ENCODE measurements around the gene FTCD. TPM values are rescaled to one million over a fixed set of nuclear protein-coding genes. Genes with fewer than 3 reads are reported as not detected.

Gene FTCD
- total and polyA plus RNA-seq, 2 experiments from 2014 or later, result not detected

GRCh38 chr21:46131588-46131837, 23.9 kb downstream of the FTCD start:
- no peaks in the 10 kb centered on the region for H3K27me3 ChIP-seq (replicated peaks; ENCODE audit: insufficient read depth)
- no peaks in the 10 kb centered on the region for H4K20me1 ChIP-seq (ENCODE audit: insufficient read depth)
- no peak overlapping the region for H3K4me3 ChIP-seq
- no peak overlapping the region for H3K4me2 ChIP-seq (ENCODE audit: unreplicated experiment)
- H3K9me2 ChIP-seq (ENCODE audit: insufficient read depth), result no peaks in the 10 kb centered on the region
- no peak overlapping the region for H3K9ac ChIP-seq
- H2AFZ ChIP-seq, result no peak overlapping the region
- in situ Hi-C loops (cut with MboI), result no loop called here
- WGBS, 2 experiments (ENCODE audit: low coverage in 1 of 2, low lambda C conversion rate in 2 of 2, missing lambda C conversion rate in 2 of 2), result 88 to 94% methylated on average over 4 of the region's 4 CpGs
- H3K36me3 ChIP-seq (ENCODE audit: low read depth), result peaks cover 5% of the 10 kb centered on the region; the same call in 1 of the 2 replicates
- no peaks in the 10 kb centered on the region for H3K9me3 ChIP-seq (ENCODE audit: low read depth)
- no peaks in the 10 kb centered on the region for H3K79me2 ChIP-seq (ENCODE audit: insufficient read depth)
- no peak overlapping the region for H3K27ac ChIP-seq
- DNase-seq, result peak; percentile 20
- no peak for TF ChIP-seq EZH2 (IDR thresholded peaks at IDR 0.05; ENCODE audit: insufficient read depth, poor library complexity, severe bottlenecking)
- TF ChIP-seq EZH2phosphoT487 (IDR thresholded peaks at IDR 0.05; ENCODE audit: insufficient read depth, low read depth), result no peak
- peaks cover 60% of the 10 kb centered on the region for H3F3A ChIP-seq (ENCODE audit: insufficient read depth)
- H3K4me1 ChIP-seq (ENCODE audit: insufficient read depth), result no peaks in the 10 kb centered on the region

DNA sequence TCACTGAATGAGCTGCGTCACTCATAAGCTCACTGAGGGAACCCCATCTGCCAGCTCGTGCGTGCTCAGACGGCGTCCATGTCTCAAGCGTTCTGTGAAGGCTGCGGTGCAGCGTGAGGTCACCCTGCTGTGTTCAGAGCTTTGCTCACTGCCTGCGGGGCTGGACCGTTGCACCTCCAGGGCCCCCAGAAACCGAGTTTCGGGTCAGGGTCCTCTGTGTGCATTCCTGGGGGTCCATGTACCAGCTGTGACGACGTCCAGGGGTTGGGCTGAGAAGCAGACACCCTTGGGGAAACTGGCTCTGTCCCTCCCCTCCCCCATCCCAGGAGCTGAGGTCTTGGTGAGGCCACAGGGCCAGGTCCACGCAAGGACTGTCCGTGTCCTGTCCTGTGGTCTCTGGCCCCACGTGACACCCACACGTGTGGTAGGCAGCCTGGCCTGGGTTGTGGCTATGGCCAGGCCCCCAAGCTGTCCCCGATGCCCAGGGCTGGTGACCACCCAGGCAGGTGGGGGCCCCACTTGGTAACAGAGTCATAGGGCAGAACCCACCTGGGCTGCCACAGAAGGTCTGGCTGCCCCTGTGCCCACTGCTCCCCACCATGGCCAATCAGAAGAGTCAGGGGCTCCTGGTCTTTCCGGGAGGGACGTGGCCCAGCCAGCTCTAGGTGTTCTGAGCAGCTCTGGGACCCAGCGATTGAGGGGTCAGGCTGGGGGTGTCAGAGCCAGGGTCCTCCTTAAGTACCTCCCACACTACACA, 24.4 kb downstream of the FTCD start:
- Histone ChIP-seq H3K27ac (no peak overlapping the region), H2AFZ (no peak overlapping the region), H3F3A (ENCODE audit: insufficient read depth) (peaks cover 57% of the 10 kb centered on the region), H3K79me2 (ENCODE audit: insufficient read depth) (no peaks in the 10 kb centered on the region), H3K9me2 (ENCODE audit: insufficient read depth) (no peaks in the 10 kb centered on the region), H3K4me1 (ENCODE audit: insufficient read depth) (no peaks in the 10 kb centered on the region), H3K9ac (no peak overlapping the region), H3K36me3 (ENCODE audit: low read depth) (peaks cover 10% of the 10 kb centered on the region; the same call in 1 of the 2 replicates), H3K4me2 (ENCODE audit: unreplicated experiment) (no peak overlapping the region), H3K27me3 (replicated peaks; ENCODE audit: insufficient read depth) (no peaks in the 10 kb centered on the region), H3K4me3 (no peak overlapping the region), H3K9me3 (ENCODE audit: low read depth) (no peaks in the 10 kb centered on the region), H4K20me1 (ENCODE audit: insufficient read depth) (no peaks in the 10 kb centered on the region)
- in situ Hi-C loops (cut with MboI), result no loop called here
- DNase-seq, result peak; percentile 41
- 59 to 65% methylated on average over 20 to 22 of the region's 22 CpGs for WGBS, 2 experiments (ENCODE audit: low coverage in 1 of 2, low lambda C conversion rate in 2 of 2, missing lambda C conversion rate in 2 of 2)
- TF ChIP-seq EZH2phosphoT487 (IDR thresholded peaks at IDR 0.05; ENCODE audit: insufficient read depth, low read depth) (no peak), EZH2 (IDR thresholded peaks at IDR 0.05; ENCODE audit: insufficient read depth, poor library complexity, severe bottlenecking) (no peak)

DNA sequence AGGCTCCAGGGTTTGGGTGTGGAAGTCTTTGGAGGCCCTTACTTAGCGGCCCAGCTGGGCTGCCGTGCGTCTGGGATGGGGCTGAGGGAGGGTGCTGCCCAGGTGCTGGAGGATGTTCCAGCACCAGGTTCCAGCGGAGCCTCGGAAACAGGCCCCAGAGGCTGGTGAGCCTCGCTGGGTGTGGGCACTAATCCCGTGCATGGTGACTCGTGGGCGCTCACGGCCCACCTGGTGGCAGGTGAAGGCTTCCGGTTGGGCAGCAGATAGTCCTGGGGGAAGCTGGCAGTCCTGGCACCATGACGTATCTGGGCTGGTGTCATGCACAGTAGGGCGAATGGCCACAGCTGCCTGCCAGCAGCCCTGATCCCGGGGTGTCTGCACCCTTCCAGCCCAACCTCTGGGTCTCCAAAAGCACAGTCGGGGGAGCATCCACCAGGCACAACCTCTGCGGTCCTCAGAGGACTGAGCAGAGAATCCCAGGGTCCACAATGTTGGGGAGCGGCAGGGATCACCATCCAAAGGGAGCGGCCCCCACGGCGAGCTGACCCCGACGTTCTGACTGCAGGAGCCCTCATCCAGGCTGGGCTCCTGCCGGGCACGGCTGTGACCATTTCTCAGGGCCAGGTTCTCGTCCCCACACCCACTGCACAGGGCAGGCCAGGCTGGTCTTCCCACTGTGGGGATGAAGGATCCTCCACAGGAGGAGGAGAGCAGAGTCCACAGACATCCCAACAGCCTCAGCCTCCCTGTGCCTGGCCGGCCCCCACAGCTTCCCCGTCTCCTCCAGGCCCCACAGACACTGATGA, 25.3 kb downstream of the FTCD start:
- WGBS, 2 experiments (ENCODE audit: low coverage in 1 of 2, low lambda C conversion rate in 2 of 2, missing lambda C conversion rate in 2 of 2), result 70 to 75% methylated on average over 23 to 27 of the region's 27 CpGs
- Histone ChIP-seq H3K9me3 (ENCODE audit: low read depth) (no peaks in the 10 kb centered on the region), H3K79me2 (ENCODE audit: insufficient read depth) (no peaks in the 10 kb centered on the region), H3K4me2 (ENCODE audit: unreplicated experiment) (no peak overlapping the region), H2AFZ (no peak overlapping the region), H3K9me2 (ENCODE audit: insufficient read depth) (no peaks in the 10 kb centered on the region), H4K20me1 (ENCODE audit: insufficient read depth) (no peaks in the 10 kb centered on the region), H3K4me3 (no peak overlapping the region), H3F3A (ENCODE audit: insufficient read depth) (peaks cover 55% of the 10 kb centered on the region), H3K9ac (no peak overlapping the region), H3K36me3 (ENCODE audit: low read depth) (peaks cover 16% of the 10 kb centered on the region; the same call in 1 of the 2 replicates), H3K4me1 (ENCODE audit: insufficient read depth) (no peaks in the 10 kb centered on the region), H3K27ac (no peak overlapping the region), H3K27me3 (replicated peaks; ENCODE audit: insufficient read depth) (no peaks in the 10 kb centered on the region)
- in situ Hi-C loops (cut with MboI), result no loop called here
- TF ChIP-seq EZH2phosphoT487 (IDR thresholded peaks at IDR 0.05; ENCODE audit: insufficient read depth, low read depth) (no peak), EZH2 (IDR thresholded peaks at IDR 0.05; ENCODE audit: insufficient read depth, poor library complexity, severe bottlenecking) (no peak)
- no peak for DNase-seq

DNA sequence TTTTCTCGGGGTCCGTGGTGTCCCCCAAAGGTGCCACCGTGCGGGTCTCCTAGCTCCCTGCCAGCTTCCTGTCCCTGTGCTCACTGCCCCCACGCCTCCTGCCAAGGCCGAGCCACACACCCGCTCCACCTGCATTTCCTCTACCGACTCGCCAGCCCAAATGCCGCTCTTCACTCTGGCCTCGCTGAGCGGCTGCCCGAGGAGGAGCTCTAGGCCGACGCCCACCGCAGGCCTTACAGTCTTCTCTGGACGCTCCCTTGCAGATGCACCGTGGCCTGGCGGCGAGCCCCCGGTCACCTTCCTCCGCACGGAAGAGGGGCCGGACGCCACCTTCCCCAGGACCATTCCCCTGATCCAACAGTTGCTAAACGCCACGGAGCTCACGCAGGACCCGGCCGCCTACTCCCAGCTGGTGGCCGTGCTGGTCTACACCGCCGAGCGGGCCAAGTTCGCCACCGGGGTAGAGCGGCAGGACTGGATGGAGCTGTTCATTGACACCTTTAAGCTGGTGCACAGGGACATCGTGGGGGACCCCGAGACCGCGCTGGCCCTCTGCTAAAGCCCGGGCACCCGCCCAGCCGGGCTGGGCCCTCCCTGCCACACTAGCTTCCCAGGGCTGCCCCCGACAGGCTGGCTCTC, 26.3 kb downstream of the FTCD start:
- Histone ChIP-seq H3K9me2 (ENCODE audit: insufficient read depth) (no peaks in the 10 kb centered on the region), H3K9me3 (ENCODE audit: low read depth) (no peaks in the 10 kb centered on the region), H3K4me2 (ENCODE audit: unreplicated experiment) (no peak overlapping the region), H3K4me3 (no peak overlapping the region), H3K36me3 (ENCODE audit: low read depth) (peaks cover 24% of the 10 kb centered on the region; the same call in 1 of the 2 replicates), H4K20me1 (ENCODE audit: insufficient read depth) (no peaks in the 10 kb centered on the region), H3K9ac (no peak overlapping the region), H3K4me1 (ENCODE audit: insufficient read depth) (no peaks in the 10 kb centered on the region), H3K27me3 (replicated peaks; ENCODE audit: insufficient read depth) (no peaks in the 10 kb centered on the region), H3K79me2 (ENCODE audit: insufficient read depth) (peaks cover 6% of the 10 kb centered on the region; the same call in 1 of the 2 replicates), H2AFZ (no peak overlapping the region), H3F3A (ENCODE audit: insufficient read depth) (peaks cover 55% of the 10 kb centered on the region), H3K27ac (no peak overlapping the region)
- 88 to 91% methylated on average over 39 to 45 of the region's 45 CpGs for WGBS, 2 experiments (ENCODE audit: low coverage in 1 of 2, low lambda C conversion rate in 2 of 2, missing lambda C conversion rate in 2 of 2)
- in situ Hi-C loops (cut with MboI), result no loop called here
- TF ChIP-seq EZH2 (IDR thresholded peaks at IDR 0.05; ENCODE audit: insufficient read depth, poor library complexity, severe bottlenecking), result no peak
- TF ChIP-seq EZH2phosphoT487 (IDR thresholded peaks at IDR 0.05; ENCODE audit: insufficient read depth, low read depth), result no peak
- DNase-seq, result no peak
